PFSK-1 (cell line): ENCODE results near the gene FBXO42.

ENCODE experiments used
- POLR2AphosphoS5 ChIP-seq: IDR thresholded peaks from 2 replicates; pipeline ENCODE4 v1.6.1; 2012; ENCODE audit warnings: low read depth, mild to moderate bottlenecking, control low read depth, low read length, moderate library complexity
- TAF1 ChIP-seq: IDR thresholded peaks from 2 replicates; pipeline ENCODE4 v1.6.1; 2012; ENCODE audit warnings: low read length, control low read depth, borderline replicate concordance; ENCODE audit not compliant: insufficient read depth

DNA sequence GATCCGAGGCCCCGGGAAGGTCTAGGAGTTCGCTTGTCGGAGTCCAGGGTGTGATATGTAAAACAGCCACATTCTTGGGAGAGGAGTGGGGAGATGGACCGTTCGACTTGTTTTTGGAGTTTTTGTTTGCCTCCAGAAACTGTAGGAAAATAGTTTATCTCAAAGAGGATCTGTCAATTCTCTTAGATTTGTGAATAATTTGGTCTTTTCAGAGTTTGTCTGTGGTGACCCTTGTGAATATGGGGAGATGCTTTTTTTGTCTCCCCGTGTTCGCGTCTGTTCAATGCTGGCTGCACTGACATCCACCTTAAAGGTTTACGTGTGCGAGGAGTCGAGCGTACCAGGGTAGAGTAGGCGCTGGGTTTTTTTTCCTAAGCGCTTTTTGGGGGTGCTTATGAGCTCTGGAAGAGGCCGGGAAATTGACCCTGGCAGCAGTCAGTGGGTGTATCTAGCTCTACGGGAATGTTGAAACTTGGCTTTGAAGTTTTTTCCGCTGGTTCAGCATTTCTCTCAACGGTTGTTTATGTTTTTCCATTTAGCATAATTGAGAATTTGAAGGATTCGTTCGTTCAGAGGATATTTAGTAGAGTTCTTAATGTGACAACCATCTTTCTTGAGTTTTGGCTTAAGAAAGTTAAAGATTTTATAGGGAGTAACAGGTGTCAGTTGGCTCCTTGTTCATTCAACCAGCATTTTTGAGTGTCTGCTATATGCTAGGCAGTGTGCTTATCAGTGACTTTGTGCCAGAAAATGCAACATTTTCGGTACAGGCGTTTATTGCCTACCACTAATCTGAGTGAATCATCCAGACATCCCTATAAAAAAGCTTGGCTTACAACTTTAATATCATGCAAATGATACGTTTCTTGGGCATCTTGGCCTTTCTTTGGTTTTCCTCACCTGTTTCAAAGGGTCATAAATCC is 15.9 kb upstream of the FBXO42 start:
- TF ChIP-seq POLR2AphosphoS5, result no peak
- no peak for TF ChIP-seq TAF1
